GM23338 (cell line): ENCODE data around the gene EFCAB6. TPM values are rescaled to one million over a fixed set of nuclear protein-coding genes. Genes with fewer than 3 reads are reported as not detected.

ENCODE experiments used
- ATAC-seq: fragments of 200-7000 bp; cut with Tn5 transposase; 3 replicates; pipeline ENCODE4 v1.9.1; 2020
- DNase-seq: peaks from one replicate; pipeline ENCODE4 v3.0.0-alpha.2; 2015; ENCODE audit warnings: low spot score
- H2AFZ ChIP-seq: fragments of 200-600 bp; sonication (generic); 2 replicates; pipeline ENCODE4 v1.8.0; 2016; ENCODE audit warnings: antibody characterized with exemption, mild to moderate bottlenecking, moderate library complexity
- H3F3A ChIP-seq: fragments of 200-600 bp; sonication (generic); replicated peaks from 2 replicates; pipeline ENCODE4 v1.8.0; 2017; ENCODE audit warnings: antibody characterized with exemption, mixed run types, low read depth
- H3K27ac ChIP-seq: fragments of 200-600 bp; sonication (generic); 2 replicates; pipeline ENCODE4 v1.6.1; 2016; ENCODE audit warnings: low read depth
- H3K27me3 ChIP-seq: fragments of 200-600 bp; sonication (generic); 2 replicates; pipeline ENCODE4 v1.8.0; 2016; ENCODE audit warnings: mild to moderate bottlenecking, mixed run types, moderate library complexity; ENCODE audit not compliant: insufficient read depth
- H3K36me3 ChIP-seq: fragments of 200-600 bp; sonication (generic); 2 replicates; pipeline ENCODE4 v1.8.0; 2016; ENCODE audit warnings: mild to moderate bottlenecking; ENCODE audit not compliant: insufficient read depth
- H3K4me1 ChIP-seq: fragments of 200-600 bp; sonication (generic); 2 replicates; pipeline ENCODE4 v1.8.0; 2016; ENCODE audit warnings: mild to moderate bottlenecking, moderate library complexity; ENCODE audit not compliant: insufficient read depth
- H3K4me2 ChIP-seq: fragments of 200-600 bp; sonication (generic); 2 replicates; pipeline ENCODE4 v1.7.1; 2017; ENCODE audit warnings: mixed run types
- H3K4me3 ChIP-seq: fragments of 200-600 bp; sonication (generic); 2 replicates; pipeline ENCODE4 v1.6.1; 2016; ENCODE audit warnings: mixed run types
- H3K79me2 ChIP-seq: fragments of 200-600 bp; sonication (generic); replicated peaks from 2 replicates; pipeline ENCODE4 v1.8.0; 2017; ENCODE audit warnings: mild to moderate bottlenecking; ENCODE audit not compliant: insufficient read depth
- H3K9me2 ChIP-seq: fragments of 200-600 bp; sonication (generic); 2 replicates; pipeline ENCODE4 v1.8.0; 2017; ENCODE audit not compliant: insufficient read depth
- H4K20me1 ChIP-seq: fragments of 200-600 bp; sonication (generic); replicated peaks from 2 replicates; pipeline ENCODE4 v1.8.0; 2017; ENCODE audit warnings: mild to moderate bottlenecking; ENCODE audit not compliant: insufficient read depth
- H3K27ac Mint-ChIP-seq: 2 replicates; pipeline ENCODE4 v1.8.0; 2020; ENCODE audit warnings: inconsistent platforms, mild to moderate bottlenecking, moderate library complexity, mixed read lengths
- H3K27me3 Mint-ChIP-seq: 3 replicates; pipeline ENCODE4 v1.8.0; 2022; ENCODE audit warnings: low read depth, mild to moderate bottlenecking, moderate library complexity, mixed read lengths, inconsistent platforms; ENCODE audit not compliant: insufficient read depth, poor library complexity
- H3K36me3 Mint-ChIP-seq: 3 replicates; pipeline ENCODE4 v1.8.0; 2021; ENCODE audit warnings: low read depth, mild to moderate bottlenecking, inconsistent platforms, moderate library complexity, mixed read lengths
- H3K4me1 Mint-ChIP-seq: 3 replicates; pipeline ENCODE4 v1.8.0; 2020; ENCODE audit warnings: mild to moderate bottlenecking, inconsistent platforms, mixed read lengths
- H3K4me3 Mint-ChIP-seq: 3 replicates; pipeline ENCODE4 v1.8.0; 2021; ENCODE audit warnings: moderate library complexity, mild to moderate bottlenecking, inconsistent platforms, mixed read lengths
- H3K9me3 Mint-ChIP-seq: 3 replicates; pipeline ENCODE4 v1.8.0; 2020; ENCODE audit warnings: moderate library complexity, mild to moderate bottlenecking, inconsistent platforms, mixed read lengths
- CREB1 ChIP-seq: fragments of 250-450 bp; sonication (Bioruptor Pico); IDR thresholded peaks from 2 replicates; pipeline ENCODE4 v1.5.0; 2020; ENCODE audit warnings: low read depth, mild to moderate bottlenecking, moderate library complexity
- CTCF ChIP-seq, 2 experiments: fragments of 200-600 bp in 1 of 2; sonication (generic) in 1 of 2; conservative IDR thresholded peaks; 2 replicates each; pipeline versions ENCODE4 v1.5.1 to v1.6.1; 2016 to 2017; ENCODE audit warnings: antibody characterized with exemption in 2 of 2, low read depth in 2 of 2, mild to moderate bottlenecking in 2 of 2, moderate library complexity in 1 of 2
- ETS1 ChIP-seq: IDR thresholded peaks from 2 replicates; pipeline ENCODE4 v1.6.1; 2016; ENCODE audit warnings: antibody characterized with exemption
- EZH2 ChIP-seq: fragments of 200-600 bp; sonication (generic); IDR thresholded peaks from one replicate; pipeline ENCODE4 v1.8.0; 2017; ENCODE audit warnings: antibody characterized with exemption, mild to moderate bottlenecking, low read depth; ENCODE audit not compliant: unreplicated experiment
- EZH2phosphoT487 ChIP-seq: fragments of 200-600 bp; sonication (generic); IDR thresholded peaks from one replicate; pipeline ENCODE4 v1.8.1; 2018; ENCODE audit warnings: antibody characterized with exemption; ENCODE audit not compliant: unreplicated experiment
- NANOG ChIP-seq: IDR thresholded peaks from 2 replicates; pipeline ENCODE4 v1.6.1; 2016; ENCODE audit warnings: antibody characterized with exemption, borderline replicate concordance
- POLR2AphosphoS5 ChIP-seq: IDR thresholded peaks from 2 replicates; pipeline ENCODE4 v1.6.1; 2016; ENCODE audit warnings: antibody characterized with exemption, low read depth
- STAT1 ChIP-seq: IDR thresholded peaks from one replicate; pipeline ENCODE4 v1.6.1; 2016; ENCODE audit warnings: antibody characterized with exemption; ENCODE audit not compliant: unreplicated experiment
- ZNF114 ChIP-seq: fragments of 250-450 bp; sonication (Bioruptor Pico); IDR thresholded peaks from 2 replicates; pipeline ENCODE4 v1.5.0; 2020; ENCODE audit warnings: mild to moderate bottlenecking, moderate library complexity
- ZNF331 ChIP-seq: fragments of 250-450 bp; sonication (Bioruptor Pico); IDR thresholded peaks from 2 replicates; pipeline ENCODE4 v1.5.0; 2020; ENCODE audit warnings: low read depth, mild to moderate bottlenecking, moderate library complexity
- ZNF462 ChIP-seq: fragments of 250-450 bp; sonication (Bioruptor Pico); IDR thresholded peaks from 2 replicates; pipeline ENCODE4 v1.5.0; 2020; ENCODE audit warnings: mild to moderate bottlenecking, moderate library complexity
- polyA plus RNA-seq: library from polyadenylated mRNA; unstranded; fragments of >200 nt; fragmentation: Nextera tagmentation; extraction: Ambion mirVana; gene quantifications from 2 replicates; pipeline ENCODE4 v1.2.1, GENCODE V29; 2016
- total RNA-seq: library from RNA; depleted of rRNA; stranded (reverse); fragments of >200 nt; shearing (Covaris generic); gene quantifications from 2 replicates; pipeline ENCODE4 v1.2.3, GENCODE V29; 2014

Gene EFCAB6
- total and polyA plus RNA-seq, 2 experiments from 2014 or later: 1.1 to 1.8 TPM

- TF ChIP-seq ZNF462 (no peak), ZNF331 (CRISPR knock-in tag) (no peak), CTCF (conservative IDR thresholded peaks at IDR 0.05; ENCODE audit: low read depth in 2 of 2) (no peak), ZNF114 (no peak), STAT1 (no peak)
Observed at GRCh38 chr22:43733138-43733537, 79.0 kb downstream of the EFCAB6 start (continued).

- Histone ChIP-seq H3K36me3 (no peaks in the 10 kb centered on the region), H3K27me3 (no peaks in the 10 kb centered on the region), H3K9me2 (no peaks in the 10 kb centered on the region), H3K4me3 (no peak overlapping the region), H3K27ac (no peak overlapping the region), H3F3A (no peaks in the 10 kb centered on the region), H3K4me2 (no peak overlapping the region), H4K20me1 (no peaks in the 10 kb centered on the region), H3K4me1 (no peaks in the 10 kb centered on the region), H3K79me2 (no peaks in the 10 kb centered on the region), H2AFZ (no peak overlapping the region)
- DNase-seq (no peak), ATAC-seq (no peak)
- Mint-ChIP-seq H3K9me3 (no peaks in the 10 kb centered on the region), H3K4me3 (no peak overlapping the region), H3K27me3 (no peaks in the 10 kb centered on the region), H3K4me1 (no peaks in the 10 kb centered on the region), H3K27ac (no peak overlapping the region), H3K36me3 (no peaks in the 10 kb centered on the region; the same call in 2 of the 3 replicates)
- TF ChIP-seq CREB1 (CRISPR knock-in tag): no peak
- TF ChIP-seq POLR2AphosphoS5: no peak
- no peak for TF ChIP-seq NANOG
- no peak for TF ChIP-seq ZNF114
- no peak for TF ChIP-seq ZNF331 (CRISPR knock-in tag)
- no peak for TF ChIP-seq EZH2phosphoT487
- no peak for TF ChIP-seq ETS1
- TF ChIP-seq STAT1: no peak
- TF ChIP-seq CTCF (conservative IDR thresholded peaks at IDR 0.05; ENCODE audit: low read depth in 2 of 2): no peak
- TF ChIP-seq EZH2: no peak
Observed at GRCh38 chr22:43731988-43732387, 80.1 kb downstream of the EFCAB6 start.
